ENCODE results near the gene MAPK8IP3.

DNA sequence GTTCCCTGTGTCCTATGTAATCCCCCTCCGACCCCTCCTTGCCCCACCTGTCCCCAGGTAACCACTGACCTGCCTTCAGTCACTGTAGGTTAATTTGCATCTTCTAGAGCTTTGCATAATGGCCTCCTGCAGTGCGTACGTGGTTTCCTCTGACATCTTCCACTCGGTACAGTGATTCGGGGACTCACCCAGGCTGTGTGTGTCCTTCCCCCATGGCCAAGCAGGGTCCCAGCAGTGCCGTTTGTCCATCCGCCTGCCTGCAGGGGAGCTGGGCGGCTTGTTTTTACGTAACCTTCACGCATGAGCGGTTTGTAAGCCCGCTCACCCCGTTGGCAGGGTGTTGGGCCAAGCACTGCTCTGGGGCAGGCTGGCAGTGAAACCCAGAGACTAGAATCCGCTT is 7.9 kb downstream of the MAPK8IP3 start:
- no peak for TF ChIP-seq ZBTB7A (IDR thresholded peaks at IDR 0.05; ENCODE audit: low read depth)
- TF ChIP-seq, protein P1, sequence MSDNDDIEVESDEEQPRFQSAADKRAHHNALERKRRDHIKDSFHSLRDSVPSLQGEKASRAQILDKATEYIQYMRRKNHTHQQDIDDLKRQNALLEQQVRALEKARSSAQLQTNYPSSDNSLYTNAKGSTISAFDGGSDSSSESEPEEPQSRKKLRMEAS (IDR thresholded peaks at IDR 0.05), result no peak
- no peak for TF ChIP-seq RAD21 (IDR thresholded peaks at IDR 0.05; ENCODE audit: low read depth)
- no peak for TF ChIP-seq EP300 (IDR thresholded peaks at IDR 0.05; ENCODE audit: borderline replicate concordance)
- TF ChIP-seq TAF1 (IDR thresholded peaks at IDR 0.05; ENCODE audit: low read depth), result no peak
